Transverse colon (tissue), 4 donors: ENCODE results near the gene STK38L.

Source experiments
- POLR2AphosphoS5 ChIP-seq, 3 donors: sonication (generic); formaldehyde crosslinking; IDR thresholded peaks; one replicate each; pipeline ENCODE4 v1.6.1; 2016; ENCODE audit warnings: antibody characterized with exemption in 3 of 3
- TF ChIP-seq, protein P1 (sequence below), 5 experiments: fragments of 200-600 bp in 3 of 5; fragments of 450-650 bp in 2 of 5; sonication (generic) in 3 of 5; IDR thresholded peaks; 1 replicate in 2 of 5; 2 replicates in 3 of 5; pipeline ENCODE4 v1.5.1; 2016 to 2017; ENCODE audit warnings: antibody characterized with exemption in 5 of 5, inconsistent platforms in 3 of 5, mild to moderate bottlenecking in 2 of 5, moderate library complexity in 1 of 5

DNA sequence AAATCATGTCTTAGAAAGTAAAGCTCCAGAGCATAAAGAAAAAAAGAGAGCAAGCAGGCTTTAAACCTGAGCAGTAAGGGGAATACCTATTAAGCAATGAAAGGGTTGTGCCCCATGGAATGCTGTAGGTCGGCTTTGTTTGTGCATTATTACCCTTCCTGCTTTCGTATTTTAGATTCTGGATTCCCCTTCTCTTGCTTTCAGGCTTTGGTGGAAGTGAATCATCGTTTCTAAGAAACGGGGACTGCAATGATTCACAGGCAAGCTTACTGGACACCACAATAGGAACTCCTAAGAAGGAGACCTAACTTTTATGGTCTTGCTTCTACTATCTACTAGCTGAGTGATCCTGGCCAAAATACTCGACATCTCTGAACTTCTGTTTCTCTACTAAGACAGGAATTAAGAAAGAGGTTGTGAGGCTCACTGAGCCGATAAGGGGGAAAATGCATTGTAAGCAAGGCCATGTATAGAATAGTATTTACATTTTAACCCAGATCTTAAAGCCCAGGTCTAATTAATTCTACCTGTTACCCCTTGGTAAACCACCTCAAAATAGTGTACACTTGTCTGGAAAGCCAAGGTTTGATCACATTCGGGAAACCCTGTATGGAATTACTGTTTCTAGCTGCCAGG, 87.3 kb downstream of the STK38L start:
- TF ChIP-seq POLR2AphosphoS5 (IDR thresholded peaks at IDR 0.05), result peak in 2 of 3 donors; percentile 11 to 29
- TF ChIP-seq, protein P1, sequence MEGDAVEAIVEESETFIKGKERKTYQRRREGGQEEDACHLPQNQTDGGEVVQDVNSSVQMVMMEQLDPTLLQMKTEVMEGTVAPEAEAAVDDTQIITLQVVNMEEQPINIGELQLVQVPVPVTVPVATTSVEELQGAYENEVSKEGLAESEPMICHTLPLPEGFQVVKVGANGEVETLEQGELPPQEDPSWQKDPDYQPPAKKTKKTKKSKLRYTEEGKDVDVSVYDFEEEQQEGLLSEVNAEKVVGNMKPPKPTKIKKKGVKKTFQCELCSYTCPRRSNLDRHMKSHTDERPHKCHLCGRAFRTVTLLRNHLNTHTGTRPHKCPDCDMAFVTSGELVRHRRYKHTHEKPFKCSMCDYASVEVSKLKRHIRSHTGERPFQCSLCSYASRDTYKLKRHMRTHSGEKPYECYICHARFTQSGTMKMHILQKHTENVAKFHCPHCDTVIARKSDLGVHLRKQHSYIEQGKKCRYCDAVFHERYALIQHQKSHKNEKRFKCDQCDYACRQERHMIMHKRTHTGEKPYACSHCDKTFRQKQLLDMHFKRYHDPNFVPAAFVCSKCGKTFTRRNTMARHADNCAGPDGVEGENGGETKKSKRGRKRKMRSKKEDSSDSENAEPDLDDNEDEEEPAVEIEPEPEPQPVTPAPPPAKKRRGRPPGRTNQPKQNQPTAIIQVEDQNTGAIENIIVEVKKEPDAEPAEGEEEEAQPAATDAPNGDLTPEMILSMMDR (IDR thresholded peaks at IDR 0.05), result no peak
